Mucosa of descending colon (tissue), 3 donors: ENCODE results near the gene CCDC85A. TPM values are rescaled to one million over a fixed set of nuclear protein-coding genes. Genes with fewer than 3 reads are reported as not detected.

Experiments
- ATAC-seq: fragments of 200-7000 bp; cut with Tn5 transposase; one replicate; pipeline ENCODE4 v1.9.1; 2020; ENCODE audit warnings: mild to moderate bottlenecking, moderate library complexity
- DNase-seq, 3 donors: peaks; one replicate each; pipeline ENCODE4 v3.0.0-alpha.2; 2020
- H3K36me3 ChIP-seq: fragments of 200-600 bp; one replicate; pipeline ENCODE4 v1.8.0; 2021; ENCODE audit warnings: low read depth, mild to moderate bottlenecking
- H3K4me1 ChIP-seq: fragments of 200-600 bp; one replicate; pipeline ENCODE4 v1.8.0; 2021; ENCODE audit warnings: low read depth, mild to moderate bottlenecking
- H3K4me3 ChIP-seq: fragments of 200-600 bp; one replicate; pipeline ENCODE4 v1.8.0; 2021; ENCODE audit warnings: mild to moderate bottlenecking
- H3K9me3 ChIP-seq: fragments of 200-600 bp; one replicate; pipeline ENCODE4 v1.8.0; 2021; ENCODE audit warnings: mild to moderate bottlenecking
- CTCF ChIP-seq: fragments of 200-600 bp; IDR thresholded peaks from one replicate; pipeline ENCODE4 v1.8.0; 2022; ENCODE audit warnings: antibody characterized with exemption, mild to moderate bottlenecking
- intact Hi-C, 2 donors: fragments of 100-400 bp; cut with DNase I in 1 of 2; cut with micrococcal nuclease in 1 of 2; formaldehyde crosslinking; loops; one replicate each; pipeline versions ENCODE4 v1.11.0 to v1.11.1; 2022; cut with DNase I, micrococcal nuclease
- total RNA-seq, 3 donors: library from RNA; stranded (reverse); fragmentation: NEBNext Ultra II Directional in 2 of 3; extraction: Animal tissue kit (Norgen Biotek cat#: 25700) in 2 of 3; gene quantifications; one replicate each; pipeline versions ENCODE4 v1.2.1 to v1.2.4, GENCODE V29; 2021 to 2023
- donor health status: DM: no; HTN: no; CAD: no; lungs with moderate emphysema.
- donor health status: DM: no; HTN: no; CAD: no.
- donor health status: DM: no; HTN: yes; CAD: no.

The CCDC85A gene
- total RNA-seq, 3 donors from 2014 or later = 0.41 to 2.7 (median 0.49) TPM

- intact Hi-C loops = no loop called here
- H3K4me1 ChIP-seq = no peaks in the 10 kb centered on the region
- no peak for TF ChIP-seq CTCF
- ATAC-seq = no peak
- no peaks in the 10 kb centered on the region for H3K9me3 ChIP-seq
- no peaks in the 10 kb centered on the region for H3K36me3 ChIP-seq
- no peak overlapping the region for H3K4me3 ChIP-seq
- DNase-seq = no peak
Observed at GRCh38 chr2:56215911-56216310, 32.1 kb downstream of the CCDC85A start.

- H3K36me3 ChIP-seq = no peaks in the 10 kb centered on the region
- ATAC-seq = no peak
- H3K4me1 ChIP-seq = no peaks in the 10 kb centered on the region
- intact Hi-C loops = no loop called here
- no peak for TF ChIP-seq CTCF
- no peak for DNase-seq
- no peaks in the 10 kb centered on the region for H3K9me3 ChIP-seq
- H3K4me3 ChIP-seq = no peak overlapping the region
Observed at GRCh38 chr2:56217106-56217505, 33.3 kb downstream of the CCDC85A start.

GRCh38 chr2:56222481-56222880, 38.7 kb downstream of the CCDC85A start:
- DNase-seq (no peak), ATAC-seq (no peak)
- Histone ChIP-seq H3K9me3 (no peaks in the 10 kb centered on the region), H3K4me1 (no peaks in the 10 kb centered on the region), H3K4me3 (no peak overlapping the region), H3K36me3 (no peaks in the 10 kb centered on the region)
- no peak for TF ChIP-seq CTCF
- intact Hi-C loops = no loop called here

- Histone ChIP-seq H3K4me1 (no peaks in the 10 kb centered on the region), H3K9me3 (no peaks in the 10 kb centered on the region), H3K36me3 (no peaks in the 10 kb centered on the region), H3K4me3 (no peak overlapping the region)
- ATAC-seq = no peak
- DNase-seq = no peak
- intact Hi-C loops = no loop called here
- no peak for TF ChIP-seq CTCF
Observed at GRCh38 chr2:56224316-56224715, 40.5 kb downstream of the CCDC85A start.

GRCh38 chr2:56227811-56228210, 44.0 kb downstream of the CCDC85A start:
- Histone ChIP-seq H3K36me3 (no peaks in the 10 kb centered on the region), H3K4me3 (no peak overlapping the region), H3K9me3 (no peaks in the 10 kb centered on the region), H3K4me1 (no peaks in the 10 kb centered on the region)
- ATAC-seq = no peak
- TF ChIP-seq CTCF = no peak
- intact Hi-C loops = no loop called here
- DNase-seq = no peak

- H3K4me3 ChIP-seq = no peak overlapping the region
- H3K36me3 ChIP-seq = no peaks in the 10 kb centered on the region
- no peaks in the 10 kb centered on the region for H3K9me3 ChIP-seq
- no peaks in the 10 kb centered on the region for H3K4me1 ChIP-seq
- no peak for DNase-seq
- ATAC-seq = no peak
- intact Hi-C loops = no loop called here
- no peak for TF ChIP-seq CTCF
Observed at GRCh38 chr2:56229397-56230060, 45.7 kb downstream of the CCDC85A start.
